GM12872 (cell line): ENCODE measurements around the gene RESP18.
A peak's percentile ranks its signal among the peaks of the same experiment; 100 is the strongest.

Source experiments
- CTCF ChIP-seq: IDR thresholded peaks from 3 replicates; pipeline ENCODE4 v1.5.1; 2011; ENCODE audit warnings: low read depth, mild to moderate bottlenecking, low read length, moderate library complexity; ENCODE audit not compliant: insufficient read depth

The RESP18 gene

GRCh38 chr2:219278655-219279150 is 53.8 kb downstream of the RESP18 start:
- TF ChIP-seq CTCF: no peak

- peak; percentile 99 for TF ChIP-seq CTCF
Measured at GRCh38 chr2:219277703-219278654, 54.6 kb downstream of the RESP18 start.
